HepG2 (cell line): Measurements from ENCODE around the gene MAP3K3. TPM values are rescaled to one million over a fixed set of nuclear protein-coding genes. Genes with fewer than 3 reads are reported as not detected.
A peak's percentile ranks its signal among the peaks of the same experiment; 100 is the strongest.

Experiments
- ATM ChIP-seq: fragments of 450-650 bp; IDR thresholded peaks from 2 replicates; pipeline ENCODE4 v1.7.1; 2017; ENCODE audit warnings: mild to moderate bottlenecking, borderline replicate concordance
- BCL6 ChIP-seq: IDR thresholded peaks from 2 replicates; pipeline ENCODE4 v1.6.1; 2016; ENCODE audit warnings: missing genetic modification reagents, missing compliant biosample characterization
- BHLHE40 ChIP-seq: IDR thresholded peaks from 2 replicates; pipeline ENCODE4 v1.6.1; 2011; ENCODE audit warnings: low read length, improper control_type of control experiment
- CENPX ChIP-seq: sonication (generic); formaldehyde crosslinking; IDR thresholded peaks from 2 replicates; pipeline ENCODE4 v1.9.0; 2021; ENCODE audit warnings: mild to moderate bottlenecking, missing genetic modification reagents, moderate library complexity
- CHD2 ChIP-seq: IDR thresholded peaks from 2 replicates; pipeline ENCODE4 v1.6.1; 2011; ENCODE audit warnings: low read depth, low read length, improper control_type of control experiment
- DBP ChIP-seq: sonication (generic); formaldehyde crosslinking; IDR thresholded peaks from 2 replicates; pipeline ENCODE4 v1.4.0; 2020; ENCODE audit warnings: missing genetic modification reagents; ENCODE audit errors: not compliant biosample characterization
- DDIT3 ChIP-seq: sonication (generic); formaldehyde crosslinking; IDR thresholded peaks from 2 replicates; pipeline ENCODE4 v1.4.0; 2020; ENCODE audit warnings: mild to moderate bottlenecking, missing genetic modification reagents
- ELF4 ChIP-seq: sonication (generic); formaldehyde crosslinking; IDR thresholded peaks from 2 replicates; pipeline ENCODE4 v1.5.0; 2020; ENCODE audit warnings: missing genetic modification reagents, mild to moderate bottlenecking, moderate library complexity, borderline replicate concordance
- ERF ChIP-seq: IDR thresholded peaks from 2 replicates; pipeline ENCODE4 v1.6.1; 2018; ENCODE audit warnings: missing biosample characterization, missing genetic modification reagents
- KDM5B ChIP-seq: sonication (generic); formaldehyde crosslinking; IDR thresholded peaks from 2 replicates; pipeline ENCODE4 v1.4.0; 2020; ENCODE audit warnings: missing genetic modification reagents, mild to moderate bottlenecking, borderline replicate concordance
- KLF11 ChIP-seq: IDR thresholded peaks from 2 replicates; pipeline ENCODE4 v1.6.1; 2016; ENCODE audit warnings: missing compliant biosample characterization
- MBD4 ChIP-seq: IDR thresholded peaks from 2 replicates; pipeline ENCODE4 v1.6.1; 2012; ENCODE audit warnings: low read length, inconsistent platforms, borderline replicate concordance
- PAWR ChIP-seq: sonication (generic); formaldehyde crosslinking; IDR thresholded peaks from 2 replicates; pipeline ENCODE4 v1.4.0; 2020; ENCODE audit warnings: missing genetic modification reagents, mild to moderate bottlenecking, borderline replicate concordance
- PCBP2 ChIP-seq: fragments of 200-400 bp; formaldehyde crosslinking; optimal IDR thresholded peaks from 2 replicates; pipeline ENCODE3; 2018; ENCODE audit warnings: low read length, low read depth; ENCODE audit not compliant: poor library complexity, severe bottlenecking
- POLR2G ChIP-seq: fragments of 200-400 bp; formaldehyde crosslinking; IDR thresholded peaks from 2 replicates; pipeline ENCODE4 v1.6.1; 2018; ENCODE audit warnings: mild to moderate bottlenecking, low read depth, low read length, moderate library complexity
- SKIL ChIP-seq: sonication (generic); formaldehyde crosslinking; IDR thresholded peaks from 2 replicates; pipeline ENCODE4 v1.8.0; 2022; ENCODE audit warnings: missing genetic modification reagents, mild to moderate bottlenecking, moderate library complexity, borderline replicate concordance
- ZFP90 ChIP-seq: sonication (generic); formaldehyde crosslinking; IDR thresholded peaks from 2 replicates; pipeline ENCODE4 v1.8.0; 2022; ENCODE audit warnings: missing genetic modification reagents, mild to moderate bottlenecking, inconsistent platforms, borderline replicate concordance
- ZKSCAN5 ChIP-seq: sonication (generic); formaldehyde crosslinking; IDR thresholded peaks from 2 replicates; pipeline ENCODE4 v1.5.1; 2020; ENCODE audit warnings: mild to moderate bottlenecking, missing genetic modification reagents
- ZNF235 ChIP-seq: sonication (generic); formaldehyde crosslinking; IDR thresholded peaks from 2 replicates; pipeline ENCODE4 v1.8.1; 2023; ENCODE audit warnings: mild to moderate bottlenecking, missing genetic modification reagents, borderline replicate concordance
- ZNF576 ChIP-seq: sonication (generic); formaldehyde crosslinking; IDR thresholded peaks from 2 replicates; pipeline ENCODE4 v1.4.0; 2020; ENCODE audit warnings: mild to moderate bottlenecking, missing genetic modification reagents
- ZNF770 ChIP-seq: sonication (generic); formaldehyde crosslinking; IDR thresholded peaks from 2 replicates; pipeline ENCODE4 v1.5.0; 2020; ENCODE audit warnings: mild to moderate bottlenecking, missing genetic modification reagents
- ZNF792 ChIP-seq: IDR thresholded peaks from 2 replicates; pipeline ENCODE4 v1.6.1; 2016
- polyA plus RNA-seq, 8 experiments: library from polyadenylated mRNA; depleted of rRNA in 3 of 8; stranded (reverse) in 7 of 8; unstranded in 1 of 8; fragments of >200 nt; fragmentation: Illumina TruSeq in 4 of 8; extraction: Trizol in 4 of 8; gene quantifications; 2 replicates each; pipeline versions ENCODE4 v1.2.1 to v1.2.3, GENCODE V29; 2011 to 2016; ENCODE audit warnings: low read depth in 4 of 8, missing spikeins in 1 of 8, mixed read lengths in 1 of 8; ENCODE audit not compliant: insufficient read depth in 1 of 8
- total RNA-seq, 5 experiments: library from RNA; depleted of rRNA; stranded (reverse); fragments of >200 nt; fragmentation: Illumina TruSeq; extraction: Trizol; gene quantifications; 2 replicates each; pipeline ENCODE4 v1.2.3, GENCODE V29; 2016; ENCODE audit warnings: low read depth in 1 of 5

The MAP3K3 gene
- total and polyA plus RNA-seq, 2 of the 13 experiments (the other 11 are each of a cell fraction or from before 2014, with no cell fraction given): 17.7 to 21.8 TPM

GRCh38 chr17:63578027-63578768, 44.0 kb upstream of the MAP3K3 start (continued):
- TF ChIP-seq BCL6 (CRISPR knock-in tag) (peak; percentile 72; the same call in 1 of the 2 replicates), KLF11 (0 out of 2 replicates have a peak, but pooled peaks have one; percentile 17), BHLHE40 (peak; percentile 60), ZNF235 (CRISPR knock-in tag) (0 out of 2 replicates have a peak, but pooled peaks have one; percentile 69), SKIL (CRISPR knock-in tag) (0 out of 2 replicates have a peak, but pooled peaks have one; percentile 45), ATM (no peak), ZNF576 (CRISPR knock-in tag) (0 out of 2 replicates have a peak, but pooled peaks have one; percentile 66), DDIT3 (no peak), POLR2G (no peak), CHD2 (no peak), MBD4 (no peak), ERF (CRISPR knock-in tag) (peak; percentile 73), PCBP2 (no peak), ZFP90 (CRISPR knock-in tag) (no peak; the same call in 1 of the 2 replicates), ELF4 (CRISPR knock-in tag) (no peak), ZKSCAN5 (no peak), CENPX (CRISPR knock-in tag) (no peak), ZNF792 (peak; percentile 96), PAWR (CRISPR knock-in tag) (0 out of 2 replicates have a peak, but pooled peaks have one; percentile 80), KDM5B (peak; percentile 57; the same call in 1 of the 2 replicates), DBP (CRISPR knock-in tag) (no peak), ZNF770 (CRISPR knock-in tag) (peak; percentile 100)
